ENCODE results near the gene PIK3R4.

Gene PIK3R4

GRCh38 chr3:130748467-130748861 is 1.8 kb upstream of the PIK3R4 start:
- no peak for DNase-seq (ENCODE audit: extremely low read depth, low read depth)
- peak overlapping the region; percentile 71 for H3K4me3 ChIP-seq (replicated peaks; ENCODE audit: low read depth, low read length)
- TF ChIP-seq, protein P1, sequence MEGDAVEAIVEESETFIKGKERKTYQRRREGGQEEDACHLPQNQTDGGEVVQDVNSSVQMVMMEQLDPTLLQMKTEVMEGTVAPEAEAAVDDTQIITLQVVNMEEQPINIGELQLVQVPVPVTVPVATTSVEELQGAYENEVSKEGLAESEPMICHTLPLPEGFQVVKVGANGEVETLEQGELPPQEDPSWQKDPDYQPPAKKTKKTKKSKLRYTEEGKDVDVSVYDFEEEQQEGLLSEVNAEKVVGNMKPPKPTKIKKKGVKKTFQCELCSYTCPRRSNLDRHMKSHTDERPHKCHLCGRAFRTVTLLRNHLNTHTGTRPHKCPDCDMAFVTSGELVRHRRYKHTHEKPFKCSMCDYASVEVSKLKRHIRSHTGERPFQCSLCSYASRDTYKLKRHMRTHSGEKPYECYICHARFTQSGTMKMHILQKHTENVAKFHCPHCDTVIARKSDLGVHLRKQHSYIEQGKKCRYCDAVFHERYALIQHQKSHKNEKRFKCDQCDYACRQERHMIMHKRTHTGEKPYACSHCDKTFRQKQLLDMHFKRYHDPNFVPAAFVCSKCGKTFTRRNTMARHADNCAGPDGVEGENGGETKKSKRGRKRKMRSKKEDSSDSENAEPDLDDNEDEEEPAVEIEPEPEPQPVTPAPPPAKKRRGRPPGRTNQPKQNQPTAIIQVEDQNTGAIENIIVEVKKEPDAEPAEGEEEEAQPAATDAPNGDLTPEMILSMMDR (IDR thresholded peaks at IDR 0.05; ENCODE audit: low read depth, low read length, missing control alignments) = no peak

GRCh38 chr3:130743354-130743753 is 3.3 kb downstream of the PIK3R4 start:
- no peak for DNase-seq (ENCODE audit: extremely low read depth, low read depth)
- TF ChIP-seq, protein P1 (IDR thresholded peaks at IDR 0.05; ENCODE audit: low read depth, low read length, missing control alignments) = no peak
- H3K4me3 ChIP-seq (replicated peaks; ENCODE audit: low read depth, low read length) = peak overlapping the region; percentile 13; the same call in 1 of the 2 replicates

DNA sequence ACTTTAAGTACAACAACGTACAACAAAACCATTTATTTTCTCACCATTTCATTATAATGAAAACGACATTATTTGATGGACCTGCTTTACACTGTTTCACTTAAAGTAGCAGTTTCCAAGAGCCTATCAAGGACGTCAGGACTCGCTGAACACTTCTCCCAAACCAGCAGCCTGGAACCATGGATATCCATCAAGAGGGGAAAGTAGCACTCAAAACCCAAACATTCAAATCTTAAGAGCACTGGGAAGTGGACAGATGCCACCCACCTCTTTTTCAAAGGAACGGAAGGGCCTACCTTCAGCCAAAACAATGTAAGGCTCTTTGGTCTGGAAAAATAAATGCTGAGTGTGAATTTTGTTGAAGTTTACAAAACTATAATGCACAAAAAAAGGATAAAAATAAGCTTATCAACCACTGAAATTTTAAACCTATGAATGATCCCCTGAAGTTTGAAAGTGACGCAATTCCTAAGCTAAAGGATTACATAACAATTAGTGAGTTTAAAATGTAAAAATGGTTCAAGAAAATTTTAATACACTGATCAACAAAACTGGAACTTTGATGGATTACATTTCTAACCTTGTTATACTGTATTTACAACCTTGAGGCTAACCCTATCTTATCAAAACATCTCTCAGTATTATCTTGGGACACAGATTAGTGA is 4.6 kb downstream of the PIK3R4 start:
- TF ChIP-seq, protein P1 (IDR thresholded peaks at IDR 0.05; ENCODE audit: low read depth, low read length, missing control alignments) = no peak
- DNase-seq (ENCODE audit: extremely low read depth, low read depth) = no peak
- no peak overlapping the region for H3K4me3 ChIP-seq (replicated peaks; ENCODE audit: low read depth, low read length)

DNA sequence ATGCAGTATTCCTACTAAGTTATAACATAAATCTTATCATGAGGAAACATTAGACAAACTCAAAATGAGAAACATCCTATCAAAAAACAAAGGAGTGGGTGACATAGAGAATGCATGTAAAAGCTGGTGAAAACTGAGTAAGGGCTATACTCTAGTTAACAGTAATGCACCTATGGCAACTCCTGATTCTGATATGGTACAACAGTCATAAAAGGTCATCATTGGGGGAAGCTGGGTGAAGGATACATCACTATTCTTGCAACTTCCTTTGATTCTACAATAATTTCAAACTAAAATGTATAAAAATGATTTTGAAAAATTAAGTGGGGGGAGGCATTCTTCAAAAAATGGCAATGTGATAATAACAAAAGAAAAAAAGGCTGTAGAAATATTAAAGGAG is 6.8 kb downstream of the PIK3R4 start:
- TF ChIP-seq, protein P1 (IDR thresholded peaks at IDR 0.05; ENCODE audit: low read depth, low read length, missing control alignments) = no peak
- H3K4me3 ChIP-seq (replicated peaks; ENCODE audit: low read depth, low read length) = no peak overlapping the region
- no peak for DNase-seq (ENCODE audit: extremely low read depth, low read depth)

DNA sequence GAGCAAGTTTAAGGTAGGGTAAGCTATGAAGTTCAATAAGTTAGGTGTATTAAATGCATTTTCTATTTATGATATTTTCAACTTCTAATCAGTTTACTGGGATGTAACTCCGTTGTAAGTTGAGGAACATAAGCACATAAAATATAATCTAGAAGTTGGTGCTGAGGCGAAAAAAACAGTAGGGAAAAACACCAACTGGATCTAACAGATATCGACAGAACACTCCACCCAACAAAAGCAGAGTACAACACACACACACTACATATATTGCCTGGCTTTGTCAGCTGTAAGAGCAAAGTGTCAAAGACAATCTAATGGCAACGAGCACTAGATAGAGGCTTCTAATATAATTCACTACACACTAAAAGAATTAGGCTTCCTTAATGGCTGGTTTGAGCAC is 8.4 kb downstream of the PIK3R4 start:
- no peak overlapping the region for H3K4me3 ChIP-seq (replicated peaks; ENCODE audit: low read depth, low read length)
- TF ChIP-seq, protein P1 (IDR thresholded peaks at IDR 0.05; ENCODE audit: low read depth, low read length, missing control alignments) = no peak
- no peak for DNase-seq (ENCODE audit: extremely low read depth, low read depth)

DNA sequence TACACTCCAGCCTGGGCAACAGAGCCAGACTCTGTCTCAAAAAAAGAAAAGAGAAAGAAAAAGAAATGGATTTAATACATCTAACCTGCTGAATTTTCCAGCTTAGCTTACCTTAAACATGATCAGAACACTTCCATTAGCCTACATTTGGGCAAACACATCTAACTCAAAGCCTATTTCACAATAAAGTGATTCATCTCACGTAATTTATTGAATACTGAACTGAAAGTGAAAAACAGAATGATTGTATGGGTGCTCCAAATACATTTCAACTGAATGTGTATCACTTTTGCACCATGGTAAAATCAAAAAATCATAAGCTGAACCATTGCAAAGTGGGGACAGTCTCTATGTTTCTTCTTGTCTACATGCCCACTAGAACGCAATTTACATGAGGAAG is 9.0 kb downstream of the PIK3R4 start:
- TF ChIP-seq, protein P1 (IDR thresholded peaks at IDR 0.05; ENCODE audit: low read depth, low read length, missing control alignments) = no peak
- DNase-seq (ENCODE audit: extremely low read depth, low read depth) = no peak
- H3K4me3 ChIP-seq (replicated peaks; ENCODE audit: low read depth, low read length) = no peak overlapping the region

All from HFF-Myc (cell line).